Vagina (tissue), 2 donors: ENCODE measurements around the gene FCAMR. TPM values are rescaled to one million over a fixed set of nuclear protein-coding genes. Genes with fewer than 3 reads are reported as not detected.

Experiments used
- DNase-seq, 2 donors: peaks; one replicate each; pipeline ENCODE4 v3.0.0-alpha.2; 2017; ENCODE audit errors: extremely low spot score in 2 of 2
- H3K27ac ChIP-seq: fragments of 200-600 bp; sonication (generic); one replicate; pipeline ENCODE4 v1.5.1; 2019
- H3K27me3 ChIP-seq: fragments of 200-600 bp; sonication (generic); one replicate; pipeline ENCODE4 v1.5.1; 2019
- H3K36me3 ChIP-seq, 2 donors: fragments of 200-600 bp; sonication (generic); one replicate each; pipeline ENCODE4 v1.5.1; 2017 to 2019
- H3K4me1 ChIP-seq: fragments of 200-600 bp; sonication (generic); one replicate; pipeline ENCODE4 v1.5.1; 2019
- H3K4me3 ChIP-seq, 2 donors: fragments of 200-600 bp; sonication (generic); 1 replicate in 1 of 2; 2 replicates in 1 of 2; pipeline ENCODE4 v1.5.1; 2016 to 2019
- H3K9me3 ChIP-seq: fragments of 200-600 bp; sonication (generic); one replicate; pipeline ENCODE4 v1.5.1; 2019
- POLR2A ChIP-seq, 2 donors: fragments of 450-650 bp; IDR thresholded peaks; one replicate each; pipeline ENCODE4 v1.6.1; 2017; ENCODE audit warnings: antibody characterized with exemption in 2 of 2, mild to moderate bottlenecking in 2 of 2, moderate library complexity in 2 of 2
- POLR2AphosphoS5 ChIP-seq, 2 donors: sonication (generic); formaldehyde crosslinking; IDR thresholded peaks; one replicate each; pipeline ENCODE4 v1.9.0; 2017; ENCODE audit warnings: antibody characterized with exemption in 2 of 2, mild to moderate bottlenecking in 2 of 2, low read depth in 1 of 2; ENCODE audit not compliant: insufficient read depth in 1 of 2
- intact Hi-C: fragments of 100-400 bp; cut with DNase I; formaldehyde crosslinking; loops from one replicate; pipeline ENCODE4 v1.15.1; 2023
- total RNA-seq: library from RNA; depleted of rRNA; stranded (reverse); fragments of >200 nt; gene quantifications from one replicate; pipeline ENCODE4 v1.2.3, GENCODE V29; 2016
- TF ChIP-seq, protein P1 (sequence below), 3 experiments: fragments of 450-650 bp in 2 of 3; fragments of 200-600 bp in 1 of 3; sonication (generic) in 1 of 3; IDR thresholded peaks; one replicate each; pipeline ENCODE4 v1.5.1; 2017 to 2019; ENCODE audit warnings: antibody characterized with exemption in 3 of 3, mild to moderate bottlenecking in 2 of 3, moderate library complexity in 2 of 3

Gene FCAMR
- total RNA-seq, 1 donor from 2014 or later, result not detected

DNA sequence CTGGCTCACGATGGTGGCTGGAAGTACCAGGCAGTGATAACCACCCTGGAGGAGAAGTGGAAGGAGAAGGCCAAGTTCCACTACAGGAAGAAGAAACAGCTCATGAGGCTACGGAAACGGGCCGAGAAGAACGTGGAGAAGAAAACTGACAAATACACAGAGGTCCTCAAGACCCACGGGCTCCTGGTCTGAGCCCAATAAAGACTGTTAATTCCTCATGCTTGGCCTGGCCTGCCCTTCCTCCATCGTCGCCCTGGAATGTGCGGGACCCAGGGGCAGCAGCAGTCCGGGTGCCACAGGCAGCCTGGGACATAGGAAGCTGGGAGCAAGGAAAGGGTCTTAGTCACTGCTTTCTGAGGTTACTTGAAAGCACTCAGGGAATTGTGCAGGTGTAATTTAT, 62.2 kb downstream of the FCAMR start:
- H3K36me3 ChIP-seq, result no peaks in the 10 kb centered on the region
- H3K9me3 ChIP-seq, result no peaks in the 10 kb centered on the region
- H3K4me3 ChIP-seq, result no peak overlapping the region
- peaks cover 16% of the 10 kb centered on the region for H3K4me1 ChIP-seq
- H3K27ac ChIP-seq, result no peak overlapping the region
- TF ChIP-seq, protein P1, sequence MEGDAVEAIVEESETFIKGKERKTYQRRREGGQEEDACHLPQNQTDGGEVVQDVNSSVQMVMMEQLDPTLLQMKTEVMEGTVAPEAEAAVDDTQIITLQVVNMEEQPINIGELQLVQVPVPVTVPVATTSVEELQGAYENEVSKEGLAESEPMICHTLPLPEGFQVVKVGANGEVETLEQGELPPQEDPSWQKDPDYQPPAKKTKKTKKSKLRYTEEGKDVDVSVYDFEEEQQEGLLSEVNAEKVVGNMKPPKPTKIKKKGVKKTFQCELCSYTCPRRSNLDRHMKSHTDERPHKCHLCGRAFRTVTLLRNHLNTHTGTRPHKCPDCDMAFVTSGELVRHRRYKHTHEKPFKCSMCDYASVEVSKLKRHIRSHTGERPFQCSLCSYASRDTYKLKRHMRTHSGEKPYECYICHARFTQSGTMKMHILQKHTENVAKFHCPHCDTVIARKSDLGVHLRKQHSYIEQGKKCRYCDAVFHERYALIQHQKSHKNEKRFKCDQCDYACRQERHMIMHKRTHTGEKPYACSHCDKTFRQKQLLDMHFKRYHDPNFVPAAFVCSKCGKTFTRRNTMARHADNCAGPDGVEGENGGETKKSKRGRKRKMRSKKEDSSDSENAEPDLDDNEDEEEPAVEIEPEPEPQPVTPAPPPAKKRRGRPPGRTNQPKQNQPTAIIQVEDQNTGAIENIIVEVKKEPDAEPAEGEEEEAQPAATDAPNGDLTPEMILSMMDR (IDR thresholded peaks at IDR 0.05), result no peak
- no peak for TF ChIP-seq POLR2A (IDR thresholded peaks at IDR 0.05)
- no peak for TF ChIP-seq POLR2AphosphoS5 (IDR thresholded peaks at IDR 0.05; ENCODE audit: insufficient read depth in 1 of 2, low read depth in 1 of 2)
- intact Hi-C loops, result no loop called here
- H3K27me3 ChIP-seq, result no peaks in the 10 kb centered on the region
- DNase-seq, result no peak

Other genes starting within 250 kb of the FCAMR start
- not detected for gene IL19, start 199.7 kb downstream of the FCAMR start, total RNA-seq
- gene IL10, start 198.0 kb downstream of the FCAMR start, total RNA-seq, result 2.7 TPM
- not detected for gene IL20, start 104.8 kb downstream of the FCAMR start, total RNA-seq
- gene IL24, start 73.0 kb downstream of the FCAMR start, total RNA-seq, result 1.5 TPM
- 12.3 TPM for gene FCMR, start 48.5 kb downstream of the FCAMR start, total RNA-seq
- gene PIGR, start 24.0 kb downstream of the FCAMR start, total RNA-seq, result 0.25 TPM
- 11.8 TPM for gene C1orf116, start 62.3 kb upstream of the FCAMR start, total RNA-seq
- 25.3 TPM for gene YOD1, start 80.7 kb upstream of the FCAMR start, total RNA-seq
- 6.9 TPM for gene PFKFB2, start 82.8 kb upstream of the FCAMR start, total RNA-seq
- gene C4BPB, start 118.4 kb upstream of the FCAMR start, total RNA-seq, result not detected
- gene C4BPA, start 133.8 kb upstream of the FCAMR start, total RNA-seq, result not detected